Panc1 (cell line): ENCODE measurements around the gene FRMD8.

ENCODE experiments used
- POLR2AphosphoS5 ChIP-seq: IDR thresholded peaks from 2 replicates; pipeline ENCODE4 v1.6.1; 2012; ENCODE audit warnings: mild to moderate bottlenecking, low read depth, low read length, moderate library complexity
- SIN3A ChIP-seq: IDR thresholded peaks from 2 replicates; pipeline ENCODE4 v1.6.1; 2012; ENCODE audit warnings: low read depth, mild to moderate bottlenecking, low read length, moderate library complexity, borderline replicate concordance; ENCODE audit not compliant: insufficient read depth
- TF ChIP-seq, protein P1 (sequence below): fragments of 450-650 bp; IDR thresholded peaks from 2 replicates; pipeline ENCODE4 v1.5.1; 2017; ENCODE audit warnings: mild to moderate bottlenecking
- TF ChIP-seq, protein P2 (sequence below), 2 experiments: IDR thresholded peaks; 2 replicates each; pipeline ENCODE4 v1.6.1; 2011 to 2012; ENCODE audit warnings: low read depth in 2 of 2, control low read depth in 1 of 2, low read length in 1 of 2, mild to moderate bottlenecking in 1 of 2, moderate library complexity in 1 of 2; ENCODE audit not compliant: insufficient read depth in 1 of 2

DNA sequence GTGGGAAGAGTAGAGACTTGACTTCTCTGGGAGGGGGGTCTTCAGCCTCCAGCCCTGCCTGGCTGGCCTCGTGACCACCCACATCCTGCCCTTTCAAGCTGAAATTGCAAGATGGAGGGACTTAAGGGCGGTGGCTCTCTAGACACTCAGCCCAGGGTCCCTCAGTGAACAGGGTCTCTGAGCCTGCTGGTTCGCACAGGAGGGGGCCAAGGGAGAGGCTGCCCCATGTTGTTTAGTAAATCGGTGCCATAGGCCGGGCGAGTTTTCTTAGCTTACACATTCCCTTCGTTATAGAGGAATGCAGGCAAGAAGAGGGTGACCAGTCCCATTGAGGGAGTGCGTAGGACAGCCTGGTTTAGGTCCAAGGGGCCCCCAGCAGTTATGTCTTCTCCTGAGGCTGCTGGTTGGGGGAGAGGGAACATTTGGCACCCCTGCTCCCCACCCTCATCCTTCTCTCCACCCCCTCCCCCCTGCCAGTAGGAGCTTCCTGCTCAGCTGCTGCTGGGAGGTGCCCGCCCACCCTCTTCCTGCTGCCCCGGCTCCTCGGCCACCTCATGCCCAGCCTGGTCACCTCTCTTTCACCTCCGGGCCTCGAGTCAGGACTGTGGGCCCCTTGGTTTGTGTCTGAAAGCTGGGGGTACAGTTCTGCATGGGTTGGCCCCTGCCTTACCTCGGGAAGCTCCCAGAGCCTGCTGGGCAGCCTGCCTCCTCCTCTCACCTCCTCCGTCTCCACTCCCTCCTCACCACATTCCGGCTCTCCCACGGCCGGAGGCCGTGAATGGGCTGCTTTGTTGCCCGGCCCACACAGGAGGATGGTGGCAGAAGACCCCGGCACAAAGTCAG, 3.9 kb downstream of the FRMD8 start:
- no peak for TF ChIP-seq POLR2AphosphoS5
- TF ChIP-seq, protein P1, sequence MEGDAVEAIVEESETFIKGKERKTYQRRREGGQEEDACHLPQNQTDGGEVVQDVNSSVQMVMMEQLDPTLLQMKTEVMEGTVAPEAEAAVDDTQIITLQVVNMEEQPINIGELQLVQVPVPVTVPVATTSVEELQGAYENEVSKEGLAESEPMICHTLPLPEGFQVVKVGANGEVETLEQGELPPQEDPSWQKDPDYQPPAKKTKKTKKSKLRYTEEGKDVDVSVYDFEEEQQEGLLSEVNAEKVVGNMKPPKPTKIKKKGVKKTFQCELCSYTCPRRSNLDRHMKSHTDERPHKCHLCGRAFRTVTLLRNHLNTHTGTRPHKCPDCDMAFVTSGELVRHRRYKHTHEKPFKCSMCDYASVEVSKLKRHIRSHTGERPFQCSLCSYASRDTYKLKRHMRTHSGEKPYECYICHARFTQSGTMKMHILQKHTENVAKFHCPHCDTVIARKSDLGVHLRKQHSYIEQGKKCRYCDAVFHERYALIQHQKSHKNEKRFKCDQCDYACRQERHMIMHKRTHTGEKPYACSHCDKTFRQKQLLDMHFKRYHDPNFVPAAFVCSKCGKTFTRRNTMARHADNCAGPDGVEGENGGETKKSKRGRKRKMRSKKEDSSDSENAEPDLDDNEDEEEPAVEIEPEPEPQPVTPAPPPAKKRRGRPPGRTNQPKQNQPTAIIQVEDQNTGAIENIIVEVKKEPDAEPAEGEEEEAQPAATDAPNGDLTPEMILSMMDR, result no peak
- no peak for TF ChIP-seq SIN3A
- TF ChIP-seq, protein P2, sequence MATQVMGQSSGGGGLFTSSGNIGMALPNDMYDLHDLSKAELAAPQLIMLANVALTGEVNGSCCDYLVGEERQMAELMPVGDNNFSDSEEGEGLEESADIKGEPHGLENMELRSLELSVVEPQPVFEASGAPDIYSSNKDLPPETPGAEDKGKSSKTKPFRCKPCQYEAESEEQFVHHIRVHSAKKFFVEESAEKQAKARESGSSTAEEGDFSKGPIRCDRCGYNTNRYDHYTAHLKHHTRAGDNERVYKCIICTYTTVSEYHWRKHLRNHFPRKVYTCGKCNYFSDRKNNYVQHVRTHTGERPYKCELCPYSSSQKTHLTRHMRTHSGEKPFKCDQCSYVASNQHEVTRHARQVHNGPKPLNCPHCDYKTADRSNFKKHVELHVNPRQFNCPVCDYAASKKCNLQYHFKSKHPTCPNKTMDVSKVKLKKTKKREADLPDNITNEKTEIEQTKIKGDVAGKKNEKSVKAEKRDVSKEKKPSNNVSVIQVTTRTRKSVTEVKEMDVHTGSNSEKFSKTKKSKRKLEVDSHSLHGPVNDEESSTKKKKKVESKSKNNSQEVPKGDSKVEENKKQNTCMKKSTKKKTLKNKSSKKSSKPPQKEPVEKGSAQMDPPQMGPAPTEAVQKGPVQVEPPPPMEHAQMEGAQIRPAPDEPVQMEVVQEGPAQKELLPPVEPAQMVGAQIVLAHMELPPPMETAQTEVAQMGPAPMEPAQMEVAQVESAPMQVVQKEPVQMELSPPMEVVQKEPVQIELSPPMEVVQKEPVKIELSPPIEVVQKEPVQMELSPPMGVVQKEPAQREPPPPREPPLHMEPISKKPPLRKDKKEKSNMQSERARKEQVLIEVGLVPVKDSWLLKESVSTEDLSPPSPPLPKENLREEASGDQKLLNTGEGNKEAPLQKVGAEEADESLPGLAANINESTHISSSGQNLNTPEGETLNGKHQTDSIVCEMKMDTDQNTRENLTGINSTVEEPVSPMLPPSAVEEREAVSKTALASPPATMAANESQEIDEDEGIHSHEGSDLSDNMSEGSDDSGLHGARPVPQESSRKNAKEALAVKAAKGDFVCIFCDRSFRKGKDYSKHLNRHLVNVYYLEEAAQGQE (IDR thresholded peaks at IDR 0.05; ENCODE audit: insufficient read depth in 1 of 2, low read depth in 2 of 2, low read length in 1 of 2), result no peak
